Stomach (tissue), 4 donors: ENCODE measurements around the gene NTM.

Source experiments
- CTCF ChIP-seq, 7 experiments: fragments of 450-650 bp in 4 of 7; fragments of 200-600 bp in 3 of 7; sonication (generic) in 3 of 7; IDR thresholded peaks; one replicate each; pipeline ENCODE4 v1.5.1; 2016 to 2019; ENCODE audit warnings: antibody characterized with exemption in 7 of 7, control low read depth in 2 of 7, mild to moderate bottlenecking in 1 of 7
- POLR2A ChIP-seq, 4 donors: fragments of 450-650 bp; IDR thresholded peaks; one replicate each; pipeline ENCODE4 v1.6.1; 2016; ENCODE audit warnings: antibody characterized with exemption in 4 of 4, control low read depth in 2 of 4, mild to moderate bottlenecking in 1 of 4, moderate library complexity in 1 of 4

GRCh38 chr11:132057266-132057665 lies 686.9 kb downstream of the NTM start:
- TF ChIP-seq CTCF (IDR thresholded peaks at IDR 0.05) = no peak
- no peak for TF ChIP-seq POLR2A (IDR thresholded peaks at IDR 0.05)
